NCI-H2081 (cell line): ENCODE measurements around the gene WDR62.
A peak's percentile ranks its signal among the peaks of the same experiment; 100 is the strongest.
"Not testable (repeated sequence)": the region's sequence is repeated elsewhere in the genome, so short reads cannot be mapped to it uniquely, and the experiment has no call there.

Experiments
- DNase-seq, 2 experiments: peaks; one replicate each; lab custom pipeline; 2025; lab: John Stamatoyannopoulos, UW

The WDR62 gene

DNA sequence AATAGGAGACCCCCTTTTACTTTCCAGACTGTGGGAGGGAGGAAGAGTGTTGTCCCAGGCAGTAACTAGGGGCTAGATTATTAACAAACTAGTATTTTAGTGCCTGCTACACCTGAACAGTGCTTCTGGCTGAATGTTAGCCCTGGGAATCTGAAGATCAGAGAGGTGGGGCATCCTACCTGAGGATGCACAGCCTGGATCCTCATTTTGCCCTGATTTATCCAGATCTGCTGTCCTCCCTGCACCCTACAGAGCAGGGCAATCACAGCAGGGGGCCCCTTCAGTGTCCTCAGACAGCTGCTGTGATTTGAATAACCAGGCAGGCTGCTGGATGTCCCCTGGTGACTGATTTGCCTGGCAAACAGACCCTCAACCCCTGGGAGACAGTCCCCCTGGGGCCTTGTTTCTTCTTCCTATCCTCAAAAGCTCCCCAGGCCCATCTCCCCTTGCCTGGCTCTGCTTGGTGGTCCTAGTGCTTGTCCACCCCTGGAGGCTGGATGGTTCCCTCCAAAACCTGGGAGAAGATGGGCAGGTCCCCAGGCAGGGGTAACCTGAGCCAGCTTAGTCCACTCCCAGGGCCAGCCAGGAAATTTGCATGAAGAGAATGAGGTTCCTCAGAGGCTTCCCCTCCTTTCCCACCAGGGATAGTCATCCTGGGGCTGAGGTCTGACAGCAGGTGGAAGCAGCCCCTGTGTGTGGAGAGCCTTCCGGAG, 55.9 kb downstream of the WDR62 start, which contains the start of gene OVOL3:
OVOL3 (plus strand) TSS at position 657 of the 713 bp plus-strand sequence. CDS start 60 bp downstream, outside the sequence.
- DNase-seq = no peak

DNA sequence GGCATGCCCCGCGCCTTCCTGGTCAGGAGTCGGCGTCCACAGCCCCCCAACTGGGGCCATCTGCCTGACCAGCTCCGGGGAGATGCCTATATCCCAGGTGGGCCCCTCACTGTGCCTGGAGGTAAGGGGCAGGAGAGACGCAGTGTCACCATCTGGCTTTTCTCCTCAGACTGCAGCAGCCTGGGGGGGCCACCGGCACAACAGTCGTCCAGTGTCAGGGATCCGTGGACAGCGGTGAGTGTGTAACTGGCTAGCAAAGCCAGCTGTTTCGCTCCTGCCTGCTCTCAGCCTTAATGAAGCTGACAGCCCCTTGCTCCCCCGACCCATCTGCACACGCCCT, 56.5 kb downstream of the WDR62 start:
- no peak for DNase-seq

DNA sequence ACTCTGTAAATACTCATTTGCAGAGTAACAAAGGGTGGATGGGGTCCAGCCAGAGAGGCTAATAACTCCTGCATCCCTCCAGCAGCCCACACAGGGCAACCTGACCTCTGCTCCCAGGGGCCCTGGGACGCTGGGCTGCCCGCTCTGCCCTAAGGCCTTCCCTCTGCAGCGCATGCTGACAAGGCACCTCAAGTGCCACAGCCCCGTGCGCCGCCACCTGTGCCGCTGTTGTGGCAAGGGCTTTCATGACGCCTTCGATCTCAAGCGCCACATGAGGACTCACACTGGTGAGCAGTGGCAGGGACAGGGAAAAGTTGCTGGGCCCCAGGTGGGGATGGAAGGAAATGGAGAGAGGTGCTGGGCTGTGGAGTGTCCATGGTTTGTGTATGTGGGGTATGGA, 58.0 kb downstream of the WDR62 start:
- DNase-seq = no peak

DNA sequence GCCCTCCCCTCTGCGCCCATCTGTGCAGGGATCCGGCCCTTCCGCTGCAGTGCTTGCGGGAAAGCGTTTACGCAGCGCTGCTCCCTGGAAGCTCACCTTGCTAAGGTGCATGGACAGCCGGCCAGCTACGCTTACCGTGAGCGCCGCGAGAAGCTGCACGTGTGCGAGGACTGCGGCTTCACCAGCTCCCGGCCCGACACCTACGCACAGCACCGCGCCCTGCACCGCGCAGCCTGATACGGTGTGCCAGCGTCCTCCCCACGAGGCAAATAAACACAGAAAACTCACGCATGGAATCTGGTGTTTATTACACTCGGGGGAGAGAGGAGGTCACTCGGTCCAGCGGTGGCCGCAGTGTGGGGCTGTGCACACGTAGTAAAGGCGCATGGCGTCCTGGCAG, 58.7 kb downstream of the WDR62 start:
- no peak for DNase-seq

DNA sequence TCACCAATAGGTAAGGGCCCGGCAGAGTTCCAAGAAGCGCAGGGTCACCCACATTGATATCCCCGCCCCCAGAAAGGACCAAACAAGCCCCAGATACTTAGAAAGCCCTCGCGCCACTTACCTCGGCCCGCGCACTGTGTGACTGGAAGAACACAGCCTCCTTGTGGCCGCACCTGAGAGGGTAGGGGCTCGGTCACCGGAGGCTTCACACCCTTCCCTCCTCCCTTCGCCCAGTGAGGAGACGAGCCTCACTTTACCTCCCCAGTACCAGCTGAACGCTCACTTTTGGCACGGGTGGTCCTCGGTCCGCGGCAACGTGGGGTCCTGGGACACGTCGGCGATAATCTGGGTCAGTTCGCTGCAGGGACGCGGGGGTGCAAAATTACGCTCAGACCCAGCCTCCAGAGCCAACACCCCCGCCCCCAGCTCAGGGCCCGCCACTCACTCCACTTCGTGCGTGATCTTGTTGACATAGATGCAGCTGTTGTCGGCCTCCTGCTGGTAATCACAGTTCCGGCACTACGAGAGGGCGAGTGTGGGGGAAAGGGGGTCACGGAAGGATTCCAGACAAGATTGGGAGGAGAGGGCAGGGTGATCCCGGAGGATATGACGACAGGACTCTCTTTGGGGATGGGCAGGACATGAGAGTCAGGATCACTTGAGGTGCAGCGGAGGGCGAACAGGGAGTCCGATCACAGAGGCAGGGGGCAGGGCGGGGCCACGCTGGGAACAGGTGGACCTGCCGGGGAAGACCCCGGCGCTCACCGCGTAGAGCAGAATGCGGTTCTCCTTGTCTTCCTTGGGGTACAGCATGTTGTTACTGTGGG, 59.4 kb downstream of the WDR62 start:
- DNase-seq = peak; percentile 17 to 36

DNA sequence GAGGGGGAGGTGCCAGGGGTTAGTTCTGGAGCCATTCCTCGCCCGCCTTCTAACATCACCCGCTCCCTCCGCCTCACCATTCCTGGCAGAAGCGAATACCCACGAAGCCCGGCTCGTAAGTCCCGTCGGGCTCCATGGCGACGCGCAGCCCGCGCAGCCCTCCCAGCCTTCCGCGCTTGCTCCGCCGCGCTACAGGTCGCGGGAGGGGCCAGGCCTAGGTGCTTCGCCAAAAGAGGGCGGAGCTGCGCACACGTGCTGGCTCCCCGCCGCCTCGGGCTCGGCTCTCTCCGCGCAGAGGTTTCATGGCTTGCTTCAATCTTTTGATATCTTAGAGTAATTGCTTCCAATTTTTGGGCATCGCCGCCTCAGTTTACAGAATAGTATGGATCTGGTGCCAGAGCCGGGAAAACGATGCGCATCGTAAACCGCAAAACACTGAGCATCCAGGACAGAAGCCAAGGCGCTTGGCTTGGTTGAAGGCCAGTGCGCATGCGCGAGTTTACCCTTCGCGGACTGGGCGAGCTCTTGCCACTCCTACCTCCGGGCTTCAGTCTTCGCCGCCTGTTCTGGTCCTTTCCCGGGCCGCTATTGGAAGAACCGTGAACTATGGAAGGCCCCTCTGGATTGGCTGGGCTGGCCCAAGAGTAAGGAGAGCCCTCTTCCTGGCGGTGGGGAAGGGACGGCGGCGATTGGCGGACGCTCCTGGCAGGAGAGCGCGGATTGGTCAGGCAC, 60.2 kb downstream of the WDR62 start, which contains the start of gene POLR2I:
POLR2I (minus strand) TSS at position 155 of the 732 bp plus-strand sequence; CDS start at position 136, 19 bp downstream.
- DNase-seq = peak; percentile 99

DNA sequence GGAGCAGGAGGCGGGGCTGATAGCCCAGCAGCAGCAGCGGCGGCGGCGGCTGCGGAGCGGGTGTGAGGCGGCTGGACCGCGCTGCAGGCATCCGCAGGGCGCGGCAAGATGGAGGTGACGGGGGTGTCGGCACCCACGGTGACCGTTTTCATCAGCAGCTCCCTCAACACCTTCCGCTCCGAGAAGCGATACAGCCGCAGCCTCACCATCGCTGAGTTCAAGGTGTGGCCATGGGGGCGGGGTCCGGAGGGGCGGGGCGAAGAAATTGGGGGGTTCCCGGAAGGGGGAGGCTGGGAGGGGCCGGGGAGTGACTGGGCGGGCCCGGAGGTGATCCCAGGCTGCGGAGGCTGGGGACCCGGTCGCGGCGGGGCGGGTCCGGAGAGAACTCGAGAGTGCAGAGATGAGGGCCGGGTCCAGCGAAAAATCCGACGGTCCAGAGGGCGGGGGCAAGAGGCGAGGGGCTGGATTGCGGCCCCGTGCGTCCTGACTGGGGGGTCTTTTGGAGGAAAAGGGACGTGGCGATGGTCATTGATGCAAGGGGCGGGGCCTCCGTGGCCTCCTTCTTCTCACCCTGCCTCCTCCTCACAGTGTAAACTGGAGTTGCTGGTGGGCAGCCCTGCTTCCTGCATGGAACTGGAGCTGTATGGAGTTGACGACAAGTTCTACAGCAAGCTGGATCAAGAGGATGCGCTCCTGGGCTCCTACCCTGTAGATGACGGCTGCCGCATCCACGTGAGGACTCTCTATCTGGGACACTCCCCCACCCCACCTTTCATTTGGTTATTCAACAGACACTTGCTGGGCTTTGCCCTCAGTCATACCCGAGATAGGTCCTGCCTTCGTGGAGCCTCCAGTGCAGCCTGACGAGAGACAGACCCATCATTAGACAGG, 61.0 kb downstream of the WDR62 start, which contains the start of gene TBCB:
TBCB (plus strand) TSS at position 16 of the 891 bp plus-strand sequence; CDS start at position 109, 93 bp downstream.
- peak in 1 of 2 experiments; percentile 36 for DNase-seq

DNA sequence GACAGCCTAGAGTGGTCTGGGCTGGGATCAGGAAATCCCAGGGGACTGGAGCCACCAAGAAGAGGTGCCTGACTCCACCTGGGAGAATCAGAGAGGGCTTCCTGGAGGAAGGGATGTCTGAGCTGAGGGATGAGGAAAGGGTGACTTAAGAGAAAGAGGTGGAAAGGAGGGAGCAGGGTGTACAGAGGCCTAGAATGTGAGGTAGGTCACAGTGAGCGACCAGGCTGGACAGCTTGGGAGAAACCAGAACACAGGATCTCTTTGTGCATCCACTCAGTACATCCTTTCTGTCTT, 61.6 kb downstream of the WDR62 start:
- DNase-seq = no peak

DNA sequence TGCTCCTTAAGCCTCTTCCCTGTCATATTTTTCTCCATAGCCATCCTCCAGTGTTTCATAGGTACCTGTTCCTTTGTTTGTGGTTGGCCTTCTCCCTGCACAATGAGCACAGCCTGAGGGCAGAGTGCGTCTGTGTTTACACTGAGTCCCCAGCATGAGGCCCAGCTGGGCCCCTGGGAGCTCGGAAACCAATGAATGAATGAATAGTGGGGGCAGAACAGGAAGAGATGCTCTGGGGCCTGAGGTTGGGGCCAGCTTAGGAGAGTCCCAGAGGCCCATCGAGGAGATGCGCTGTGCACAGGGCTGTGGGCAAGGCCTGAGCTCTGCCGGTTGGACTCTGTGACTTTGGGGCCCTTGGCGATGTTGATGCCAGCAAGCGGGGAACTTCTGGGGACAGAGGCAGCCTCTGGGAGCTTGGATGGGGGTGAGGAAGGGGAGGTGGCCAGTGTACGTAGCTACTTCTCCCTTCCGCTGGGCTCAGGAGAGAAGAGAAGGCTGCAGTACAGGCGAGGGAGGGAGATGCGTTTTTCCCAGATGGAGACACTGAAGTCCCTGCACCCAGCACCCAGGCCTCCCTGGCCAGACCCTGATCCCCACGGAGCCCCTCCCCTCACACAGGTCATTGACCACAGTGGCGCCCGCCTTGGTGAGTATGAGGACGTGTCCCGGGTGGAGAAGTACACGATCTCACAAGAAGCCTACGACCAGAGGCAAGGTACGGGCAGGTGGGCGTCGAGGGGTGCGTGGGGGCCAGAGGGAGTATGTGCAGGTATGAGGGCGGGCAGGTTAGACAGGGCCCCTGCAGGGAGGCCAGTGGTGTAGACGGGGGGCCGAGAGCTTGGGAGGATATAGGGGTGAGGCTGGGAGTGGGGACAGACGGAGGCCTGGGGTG, 65.6 kb downstream of the WDR62 start:
- peak; percentile 59 to 80 for DNase-seq

DNA sequence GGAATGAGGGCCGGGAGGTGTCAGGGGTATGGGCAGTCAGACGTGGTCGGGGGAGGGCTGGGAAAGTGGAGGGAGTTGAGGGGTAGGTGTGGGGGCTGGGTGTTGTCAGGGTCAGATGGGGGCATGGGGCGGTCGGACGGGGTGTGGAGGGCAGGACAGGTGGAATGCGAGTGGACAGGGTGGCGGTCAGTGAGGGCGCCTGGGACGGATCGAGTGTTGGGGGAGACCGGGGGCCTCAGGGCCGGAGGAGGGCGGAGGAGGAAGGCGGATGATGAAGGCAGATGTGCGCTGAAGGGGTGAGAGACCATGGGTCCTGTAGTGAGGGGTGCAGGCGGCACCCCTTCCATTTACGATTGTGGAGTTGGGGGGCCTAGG, 66.3 kb downstream of the WDR62 start:
- no peak for DNase-seq

DNA sequence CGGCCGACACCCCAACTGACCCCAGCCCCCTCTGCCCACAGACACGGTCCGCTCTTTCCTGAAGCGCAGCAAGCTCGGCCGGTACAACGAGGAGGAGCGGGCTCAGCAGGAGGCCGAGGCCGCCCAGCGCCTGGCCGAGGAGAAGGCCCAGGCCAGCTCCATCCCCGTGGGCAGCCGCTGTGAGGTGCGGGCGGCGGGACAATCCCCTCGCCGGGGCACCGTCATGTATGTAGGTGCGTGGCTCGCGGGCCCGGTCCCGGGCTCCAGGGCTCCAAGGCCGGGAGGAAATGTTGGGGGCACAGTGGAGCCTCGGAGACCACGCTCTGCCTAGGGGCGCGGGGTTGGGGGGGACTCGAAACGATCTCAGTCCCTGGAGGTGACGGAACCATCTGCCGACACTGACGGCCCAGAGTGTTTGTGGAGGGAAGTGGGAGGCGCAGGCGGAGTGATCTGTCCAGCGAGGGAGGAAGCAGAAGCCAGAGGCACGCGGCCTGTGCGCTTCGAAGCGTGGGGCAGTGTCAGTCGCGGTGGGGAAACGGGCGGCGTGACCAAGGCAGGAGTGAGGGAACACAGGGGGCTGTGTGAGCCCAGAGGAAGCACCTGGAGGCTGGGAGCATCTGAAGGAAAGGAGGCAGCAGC, 66.9 kb downstream of the WDR62 start:
- DNase-seq = no peak

DNA sequence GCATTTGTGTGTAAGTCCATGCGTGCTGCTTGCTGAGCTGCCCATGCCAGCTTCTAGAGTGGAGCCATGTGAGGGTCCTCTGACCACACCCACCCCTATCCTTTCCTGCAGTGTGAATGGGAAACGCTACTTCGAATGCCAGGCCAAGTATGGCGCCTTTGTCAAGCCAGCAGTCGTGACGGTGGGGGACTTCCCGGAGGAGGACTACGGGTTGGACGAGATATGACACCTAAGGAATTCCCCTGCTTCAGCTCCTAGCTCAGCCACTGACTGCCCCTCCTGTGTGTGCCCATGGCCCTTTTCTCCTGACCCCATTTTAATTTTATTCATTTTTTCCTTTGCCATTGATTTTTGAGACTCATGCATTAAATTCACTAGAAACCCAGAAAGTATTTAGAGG, 70.9 kb downstream of the WDR62 start:
- no peak for DNase-seq

DNA sequence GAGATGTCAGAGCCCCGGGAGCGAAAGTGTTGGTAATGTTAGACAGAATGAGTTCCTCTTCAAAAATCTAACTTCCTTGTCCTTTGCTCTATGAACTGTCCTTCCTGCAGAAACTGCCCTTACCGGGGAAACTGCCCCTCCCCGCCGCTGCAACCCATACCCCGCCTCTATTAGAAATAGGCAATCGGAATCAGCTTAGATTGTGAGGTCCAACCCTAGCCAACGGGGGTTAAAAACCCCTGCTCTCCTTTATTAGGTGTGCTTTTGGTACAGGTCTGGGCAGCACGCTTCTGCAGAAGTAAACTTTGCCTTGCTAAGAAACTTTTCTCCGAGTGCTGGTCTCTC, 73.7 kb downstream of the WDR62 start:
- no peak for DNase-seq

DNA sequence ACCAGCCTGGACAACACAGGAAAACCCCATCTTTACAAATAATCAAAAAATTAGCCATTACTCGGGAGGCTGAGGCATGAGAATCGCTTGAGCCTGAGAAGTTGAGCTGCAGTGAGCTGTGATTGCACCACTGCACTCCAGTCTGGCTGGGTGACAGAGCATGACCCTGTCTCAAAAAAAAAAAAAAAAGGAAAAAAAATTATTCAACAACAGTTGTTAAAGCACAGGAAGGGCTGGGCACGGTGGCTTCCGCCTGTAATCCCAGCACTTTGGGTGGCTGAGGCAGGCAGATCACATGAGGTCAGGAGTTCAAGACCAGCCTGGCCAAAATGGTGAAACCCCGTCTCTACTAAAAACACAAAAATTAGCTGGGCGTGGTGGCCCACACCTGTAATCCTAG, 76.5 kb downstream of the WDR62 start:
- not testable (repeated sequence) for DNase-seq

DNA sequence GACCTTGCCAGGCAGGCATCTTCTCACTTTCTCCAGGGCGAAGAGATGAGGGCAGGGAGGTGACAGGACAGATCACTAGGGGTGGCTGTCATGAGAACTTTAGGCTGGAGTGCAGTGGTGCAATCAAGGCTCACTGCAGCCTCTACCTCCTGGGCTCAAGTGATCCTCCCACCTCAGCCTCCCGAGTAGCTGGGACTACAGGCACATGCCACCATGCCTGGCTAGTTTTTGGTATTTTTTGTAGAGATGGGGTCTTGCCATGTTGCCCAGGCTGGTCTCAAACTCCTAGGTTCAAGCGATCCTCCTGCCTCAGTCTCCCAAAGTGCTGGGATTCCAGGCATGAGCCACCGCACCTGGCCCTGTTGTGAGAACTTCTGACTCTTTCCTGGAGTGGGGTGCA, 80.2 kb downstream of the WDR62 start:
- not testable (repeated sequence) for DNase-seq

DNA sequence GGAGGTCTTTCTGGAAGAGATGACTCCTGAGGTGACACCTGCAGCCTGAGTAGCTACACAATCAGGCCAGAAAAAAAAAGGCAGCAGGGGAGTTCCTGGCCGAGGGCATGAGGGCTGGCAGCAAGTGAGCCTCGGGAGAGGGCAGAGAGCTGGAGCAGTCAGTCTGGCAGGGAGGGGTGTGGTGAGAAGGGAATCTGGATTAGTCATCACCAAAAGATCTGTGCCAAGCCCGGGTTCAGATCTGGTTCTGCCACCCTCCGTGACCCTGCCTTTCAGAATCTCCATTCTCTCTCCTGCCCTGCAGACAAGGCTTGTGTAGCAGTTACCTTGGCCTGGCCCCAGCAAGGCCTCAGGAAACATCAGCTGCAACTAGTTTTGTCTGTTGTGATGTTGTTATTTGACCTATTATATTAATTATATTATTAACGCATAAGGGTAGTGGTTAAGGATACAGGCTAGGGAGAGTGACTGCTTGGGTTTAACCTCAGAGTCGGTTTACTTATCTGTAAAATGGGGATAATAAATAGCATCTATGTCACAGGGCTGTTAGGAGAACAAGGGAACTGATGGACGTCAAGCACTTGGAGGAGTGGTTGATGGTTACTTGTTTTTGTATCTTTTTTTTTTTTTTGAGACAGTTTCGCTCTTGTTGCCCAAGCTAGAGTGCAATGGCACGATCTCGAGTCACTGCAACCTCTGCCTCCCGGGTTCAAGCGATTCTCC, 82.4 kb downstream of the WDR62 start:
- no peak for DNase-seq

DNA sequence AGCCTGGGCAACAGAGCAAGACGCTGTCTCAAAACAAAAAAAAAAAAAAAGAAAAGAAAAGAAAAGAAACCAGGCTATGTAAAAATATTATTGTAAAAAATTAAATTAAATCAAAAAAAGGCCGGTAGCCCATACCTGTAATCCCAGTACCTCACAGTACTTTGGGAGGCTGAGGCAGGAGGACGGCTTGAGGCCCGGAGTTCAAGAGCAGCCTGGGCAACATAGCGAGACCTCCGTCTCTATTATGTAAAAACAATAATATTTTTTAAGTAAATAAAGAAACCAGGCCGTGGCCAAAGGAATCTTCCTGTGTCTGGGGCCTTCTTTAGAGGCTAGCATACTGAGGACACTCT, 84.4 kb downstream of the WDR62 start:
- no peak for DNase-seq

DNA sequence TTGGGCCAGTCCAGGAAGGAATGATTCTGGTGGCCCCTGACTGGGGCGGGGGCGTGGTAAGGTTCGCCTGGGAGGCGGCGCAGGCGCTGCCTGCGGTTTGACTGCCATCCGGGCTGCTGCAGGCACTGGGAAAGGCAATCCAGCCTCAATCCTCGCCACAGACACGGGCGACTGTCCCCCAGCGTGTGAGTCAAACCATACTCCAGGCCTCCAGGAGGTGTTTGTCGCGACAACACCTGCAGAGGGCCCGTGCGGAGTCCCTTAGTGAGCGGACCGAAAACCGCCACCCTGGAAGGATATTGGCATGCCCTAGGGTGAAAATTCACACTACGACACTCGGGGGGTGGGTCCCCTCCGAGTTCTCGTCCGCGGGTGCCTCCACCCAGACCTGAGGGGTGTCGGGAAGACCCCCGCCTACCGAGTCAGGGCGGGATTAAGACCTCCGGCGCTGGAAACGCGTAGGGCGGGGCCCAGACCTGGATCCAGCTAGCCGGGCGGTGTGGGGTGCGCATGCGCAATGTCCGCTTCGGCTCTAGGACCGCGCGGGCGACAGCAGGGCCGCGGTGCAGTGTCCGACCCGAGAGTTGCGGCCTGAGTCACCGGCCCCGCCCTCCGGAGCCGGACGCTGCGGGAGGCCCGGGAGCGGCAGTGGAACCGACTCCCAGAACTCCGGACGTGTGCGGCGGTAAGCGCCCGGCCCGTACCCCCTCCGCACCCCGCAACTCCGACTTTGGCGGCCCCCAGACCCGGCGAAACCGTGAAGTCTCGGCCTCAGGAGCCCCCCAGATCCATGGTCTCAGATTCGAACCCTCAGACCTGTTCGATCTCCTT, 85.0 kb downstream of the WDR62 start, which contains the start of gene CAPNS1:
CAPNS1 (plus strand) TSS at position 594 of the 831 bp plus-strand sequence. CDS start 946 bp downstream, outside the sequence.
- DNase-seq = peak; percentile 93 to 95
